ENCODE results near the gene CARM1.
"Not testable (repeated sequence)": the region's sequence is repeated elsewhere in the genome, so short reads cannot be mapped to it uniquely, and the experiment has no call there.

CARM1 gene

DNA sequence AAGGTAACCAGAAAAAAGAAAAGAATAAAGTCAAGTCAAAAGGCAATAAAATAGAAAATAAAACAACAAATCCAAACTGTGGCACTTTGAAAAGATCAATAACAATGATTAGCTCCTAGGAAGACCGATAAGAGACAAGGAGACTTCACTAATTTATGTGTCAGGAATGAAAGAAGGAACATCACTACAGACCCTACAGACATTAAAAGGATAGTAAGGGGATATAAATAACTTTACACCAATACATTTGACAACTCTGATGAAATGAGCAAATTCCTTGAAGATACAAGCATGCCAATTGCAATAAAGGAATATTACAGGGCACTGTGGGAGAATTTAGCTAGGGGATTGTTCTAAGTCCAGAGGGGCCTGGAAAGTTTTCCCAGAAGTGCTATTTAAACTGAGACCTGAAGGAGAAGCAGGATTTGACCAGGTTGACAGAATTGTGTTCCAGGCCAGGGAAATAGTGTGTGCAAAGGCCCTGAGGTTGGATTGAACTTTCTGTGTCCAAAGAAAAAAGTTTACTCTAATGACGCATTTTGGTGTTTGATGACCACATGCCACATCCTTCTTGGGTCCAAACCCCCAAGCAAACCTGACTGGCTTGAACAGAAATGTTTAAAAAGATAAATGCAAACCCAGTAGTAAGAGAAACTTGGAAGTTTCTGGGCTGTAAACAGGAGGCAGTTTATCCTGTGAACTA is 24.7 kb upstream of the CARM1 start:
- DNase-seq (ENCODE audit: low spot score): no peak

DNA sequence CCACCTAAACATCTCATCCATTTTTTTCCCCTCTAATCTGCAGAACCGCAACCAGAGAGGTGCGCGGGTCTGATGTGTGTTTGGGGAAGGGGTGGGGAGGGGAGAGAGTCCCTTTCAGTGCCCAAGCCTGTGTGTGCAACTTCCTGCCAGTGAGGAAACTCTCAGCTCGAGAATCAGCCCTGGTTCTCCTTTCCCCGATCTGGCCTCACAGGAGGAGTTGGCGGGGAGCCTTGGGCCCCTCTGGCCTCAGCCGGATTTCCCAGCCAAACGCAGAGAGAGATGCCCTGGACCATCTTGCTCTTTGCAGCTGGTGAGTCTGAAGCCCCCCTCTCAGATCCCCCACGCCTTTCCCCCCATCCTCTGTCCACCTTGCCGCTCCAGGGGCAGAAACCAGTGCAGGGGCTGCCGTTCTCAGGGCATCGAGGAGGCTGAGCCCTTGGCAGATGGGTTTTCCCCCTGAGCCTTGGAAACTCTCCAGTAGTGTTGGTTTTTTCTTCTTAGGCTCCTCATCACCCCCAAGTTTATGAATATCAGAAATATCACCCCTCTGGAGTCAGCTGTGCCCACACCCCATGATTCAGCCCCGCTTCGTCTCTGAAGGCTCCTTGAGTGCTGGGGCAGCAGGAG is 23.0 kb upstream of the CARM1 start, which contains the start of gene C19orf38:
Gene C19orf38, plus strand, starts transcription at position 186 of the 627 bp plus-strand sequence. Its CDS starts 94 bp downstream, at position 280.
- no peak for DNase-seq (ENCODE audit: low spot score)

DNA sequence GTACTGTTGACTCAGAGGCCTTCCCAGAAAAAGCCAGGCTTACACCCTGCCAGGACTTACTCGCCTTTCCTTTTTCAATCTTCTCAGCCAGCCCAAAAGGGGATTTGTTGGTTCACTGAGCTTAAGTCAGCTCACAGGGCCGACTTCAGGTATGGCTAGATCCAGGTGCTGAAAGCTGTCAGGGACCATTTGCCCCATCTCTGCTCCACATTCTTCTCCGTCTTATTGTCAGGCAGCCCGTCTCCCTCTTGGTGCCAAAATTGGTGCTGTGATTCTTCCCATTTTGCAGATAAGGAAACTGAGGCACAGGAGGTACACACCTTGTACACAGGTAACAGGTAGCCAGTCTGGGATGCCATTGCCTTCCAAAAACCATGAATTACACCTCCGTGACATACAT is 20.7 kb upstream of the CARM1 start:
- no peak for DNase-seq (ENCODE audit: low spot score)

DNA sequence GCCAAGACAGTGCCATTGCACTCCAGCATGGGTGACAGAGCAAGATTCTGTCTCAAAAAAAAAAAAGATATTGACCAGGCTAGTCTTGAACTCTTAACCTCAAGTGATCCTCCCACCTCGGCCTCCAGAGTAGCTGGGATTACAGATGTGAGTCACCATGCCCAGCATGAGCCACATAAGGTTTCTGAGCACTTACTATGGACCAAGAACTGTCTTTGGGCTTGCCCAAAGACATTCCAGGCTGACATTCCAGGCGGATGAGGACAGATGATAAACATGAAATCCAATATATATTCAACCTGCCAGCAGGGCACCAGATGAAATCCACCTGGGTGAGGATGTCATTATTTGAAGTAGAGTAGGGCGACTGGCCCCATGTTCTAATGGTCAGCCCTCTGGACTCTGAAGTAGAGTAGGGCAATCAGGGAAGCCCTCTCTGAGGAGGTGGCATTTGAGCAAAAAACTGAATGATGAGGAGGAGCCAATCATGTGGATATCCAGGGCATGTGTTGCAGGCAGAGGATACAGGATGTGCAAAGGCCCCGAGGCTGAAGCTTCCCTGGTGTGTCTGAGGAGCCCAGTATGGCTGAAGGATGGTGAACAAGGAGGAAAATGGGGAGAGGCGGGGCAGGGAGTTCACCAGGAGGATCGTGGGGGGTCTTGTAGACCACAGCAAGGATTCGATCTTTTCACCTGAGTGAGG is 19.1 kb upstream of the CARM1 start:
- no peak for DNase-seq (ENCODE audit: low spot score)

DNA sequence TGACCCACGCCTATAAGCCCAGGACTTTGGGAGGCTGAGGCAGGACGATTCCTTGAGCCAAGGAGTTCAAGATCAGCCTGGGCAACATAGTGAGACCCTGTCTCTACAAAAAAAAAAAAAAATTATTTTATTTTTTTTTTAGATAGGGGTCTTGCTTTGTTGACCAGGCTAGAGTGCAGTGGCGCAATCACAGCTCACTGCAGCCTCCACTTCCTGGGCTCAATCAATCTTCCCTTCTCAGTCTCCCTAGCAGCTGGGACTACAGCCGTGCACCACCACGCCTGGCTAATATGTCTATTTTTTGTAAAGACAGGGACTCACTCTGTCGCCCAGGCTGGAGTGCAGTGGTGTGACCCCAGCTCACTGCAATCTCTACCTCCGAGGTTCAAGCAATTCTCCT is 18.4 kb upstream of the CARM1 start:
- DNase-seq (ENCODE audit: low spot score): no peak

DNA sequence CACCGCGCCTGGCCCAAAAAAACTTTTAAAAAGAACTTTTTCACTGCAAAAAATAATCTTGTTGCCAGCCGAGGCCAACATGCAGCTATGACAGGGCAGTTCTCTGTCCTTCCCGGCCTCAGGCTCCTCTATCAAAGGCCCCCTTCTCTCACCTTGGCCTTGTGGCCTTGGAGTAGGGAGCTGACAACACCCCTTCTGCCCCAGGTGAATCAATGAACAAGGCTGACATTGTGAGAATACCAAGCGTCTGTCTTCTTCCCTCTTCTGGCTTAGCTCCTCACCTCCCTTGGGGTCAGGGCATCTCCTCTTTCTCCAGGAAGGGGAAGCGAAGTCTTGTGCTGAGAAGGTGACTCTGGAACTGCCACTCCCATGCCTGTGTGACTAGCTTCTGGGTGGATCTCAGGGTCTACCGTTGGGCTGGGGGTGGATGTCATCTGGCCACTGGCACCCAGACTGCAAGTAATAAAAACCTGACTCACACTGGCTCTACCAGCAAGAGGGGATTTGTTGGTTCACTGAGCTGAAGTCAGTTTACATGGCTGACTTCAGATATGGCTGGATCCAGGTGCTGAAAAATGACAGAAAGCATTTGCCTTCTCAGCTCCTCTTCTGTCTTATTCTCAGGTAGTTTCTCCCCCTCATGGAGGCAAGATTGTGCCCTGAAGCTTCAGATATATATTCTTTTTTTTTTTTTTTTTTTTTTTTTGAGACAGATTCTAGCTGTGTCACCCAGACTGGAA is 16.8 kb upstream of the CARM1 start:
- DNase-seq (ENCODE audit: low spot score): no peak

DNA sequence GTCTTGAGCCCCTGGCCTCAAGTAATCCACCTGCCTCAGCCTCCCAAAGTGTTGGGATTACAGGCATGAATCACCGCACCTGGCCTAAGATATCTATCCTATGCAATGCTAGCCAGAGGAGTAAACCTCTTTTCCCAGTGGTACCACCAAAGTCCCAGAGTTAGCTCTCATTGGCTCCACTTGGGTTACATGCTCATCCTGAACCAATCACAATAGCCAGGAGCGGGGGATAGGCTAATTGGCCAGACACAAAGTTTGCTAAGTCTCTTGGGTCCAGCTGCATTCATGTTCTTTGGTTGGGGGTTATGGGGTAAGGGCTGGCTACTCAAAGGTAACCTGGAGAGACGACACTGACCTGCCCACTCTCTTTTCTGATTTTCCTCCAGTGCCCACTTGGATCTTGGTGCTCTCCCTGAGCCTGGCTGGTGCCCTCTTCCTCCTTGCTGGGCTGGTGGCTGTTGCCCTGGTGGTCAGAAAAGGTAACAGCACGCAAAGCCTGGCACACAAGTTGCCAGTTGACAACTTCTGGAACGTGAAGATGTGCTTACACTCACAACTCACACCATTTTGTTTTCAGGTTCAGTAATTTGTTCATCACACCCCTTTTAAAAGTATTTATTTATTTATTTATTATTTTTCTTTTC is 15.4 kb upstream of the CARM1 start:
- no peak for DNase-seq (ENCODE audit: low spot score)

DNA sequence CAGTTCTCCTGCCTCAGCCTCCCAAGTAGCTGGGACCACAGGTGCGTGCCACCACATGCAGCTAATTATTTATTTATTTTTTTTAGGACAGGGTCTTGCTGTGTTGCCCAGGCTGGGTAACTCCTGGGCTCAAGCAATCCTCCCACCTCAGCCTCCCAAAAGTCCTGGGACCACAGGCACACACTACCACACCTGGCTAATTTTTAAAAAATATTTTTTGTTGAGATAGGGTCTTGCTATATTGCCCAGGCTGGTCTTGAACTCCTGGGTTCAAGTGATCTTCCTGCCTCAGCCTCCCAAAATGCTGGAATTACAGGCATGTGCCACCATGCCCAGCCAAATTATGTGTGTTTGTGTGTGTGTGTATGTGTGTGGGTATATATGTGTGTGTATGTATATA is 14.5 kb upstream of the CARM1 start:
- DNase-seq (ENCODE audit: low spot score): not testable (repeated sequence)

DNA sequence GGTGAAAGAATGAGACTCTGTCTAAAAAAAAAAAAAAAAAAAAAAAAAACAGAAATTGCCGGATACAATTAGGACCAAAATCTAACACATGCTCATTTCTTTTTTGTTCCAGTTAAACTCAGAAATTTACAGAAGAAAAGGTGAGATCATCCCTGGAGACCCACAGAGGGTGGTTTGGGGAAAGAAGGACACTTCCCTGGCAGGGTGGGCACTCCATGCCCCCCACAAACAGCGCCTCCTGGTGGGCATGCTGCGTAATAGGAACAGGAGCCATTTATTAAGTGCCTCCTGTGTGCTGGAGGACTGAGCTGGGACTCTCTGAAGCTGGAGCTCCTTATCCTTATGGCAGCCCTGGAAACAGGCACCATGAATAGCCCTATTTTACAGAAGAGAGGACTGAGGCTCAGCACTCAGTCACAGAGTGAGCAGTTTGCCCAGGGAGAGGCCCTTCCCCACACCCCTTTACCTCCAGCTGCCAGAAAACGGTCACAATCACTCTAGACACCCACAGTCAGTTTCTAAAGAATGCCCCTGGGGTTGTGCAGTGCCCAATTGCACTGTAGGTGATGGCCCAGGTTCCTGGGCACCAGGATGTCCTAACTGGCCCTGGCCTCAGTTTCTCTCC is 13.0 kb upstream of the CARM1 start:
- DNase-seq (ENCODE audit: low spot score): peak; percentile 55

DNA sequence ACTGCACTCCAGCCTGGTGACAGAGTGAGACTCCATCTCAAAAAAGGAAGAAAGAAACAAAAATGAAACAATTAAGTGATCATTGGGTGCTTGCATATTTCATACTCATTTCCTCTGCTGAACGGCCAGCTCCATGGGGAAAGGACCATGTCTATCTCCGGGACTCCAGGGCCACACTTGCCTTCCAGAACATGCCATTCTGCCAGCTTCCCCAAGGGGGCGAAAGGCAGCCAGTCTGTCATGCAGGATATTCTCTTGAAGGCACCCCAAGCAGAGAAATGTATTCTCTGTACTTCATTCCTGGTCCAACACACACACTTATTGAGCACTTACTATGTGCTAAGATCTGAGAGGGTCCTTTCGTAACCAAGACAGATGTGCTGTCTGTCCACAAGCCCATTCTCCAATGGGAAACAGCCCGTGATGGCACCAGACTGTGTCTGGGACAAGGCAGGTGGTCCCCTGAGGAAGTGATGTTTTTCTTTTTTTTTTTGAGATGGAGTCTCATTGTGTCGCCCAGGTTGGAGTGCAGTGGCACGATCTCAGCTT is 10.2 kb upstream of the CARM1 start:
- peak; percentile 24 for DNase-seq (ENCODE audit: low spot score)

DNA sequence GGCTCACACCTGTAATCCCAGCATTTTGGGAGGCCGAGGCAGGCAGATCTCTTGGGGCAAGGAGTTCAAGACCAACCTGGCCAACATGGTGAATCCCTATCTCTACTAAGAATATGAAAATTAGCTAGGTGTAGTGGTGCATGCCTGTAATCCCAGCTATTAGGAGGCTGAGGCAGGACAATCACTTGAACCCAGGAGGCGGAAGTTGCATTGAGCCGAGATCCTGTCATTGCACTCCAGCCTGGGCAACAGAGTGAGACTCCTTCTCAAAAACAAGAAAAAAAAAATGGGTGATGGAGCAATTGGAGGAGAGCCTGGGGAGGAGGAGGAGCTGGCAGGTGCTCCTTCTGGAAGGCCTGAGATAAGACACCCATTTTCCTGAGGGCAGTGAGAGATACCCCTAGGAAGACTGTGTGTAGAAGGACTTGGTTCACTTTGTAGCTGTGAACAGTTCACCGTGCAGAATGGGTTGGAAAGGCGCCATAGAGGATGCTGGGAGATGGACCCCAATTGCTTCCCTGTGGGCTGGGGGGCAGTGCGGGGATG is 8.7 kb upstream of the CARM1 start:
- DNase-seq (ENCODE audit: low spot score): no peak

DNA sequence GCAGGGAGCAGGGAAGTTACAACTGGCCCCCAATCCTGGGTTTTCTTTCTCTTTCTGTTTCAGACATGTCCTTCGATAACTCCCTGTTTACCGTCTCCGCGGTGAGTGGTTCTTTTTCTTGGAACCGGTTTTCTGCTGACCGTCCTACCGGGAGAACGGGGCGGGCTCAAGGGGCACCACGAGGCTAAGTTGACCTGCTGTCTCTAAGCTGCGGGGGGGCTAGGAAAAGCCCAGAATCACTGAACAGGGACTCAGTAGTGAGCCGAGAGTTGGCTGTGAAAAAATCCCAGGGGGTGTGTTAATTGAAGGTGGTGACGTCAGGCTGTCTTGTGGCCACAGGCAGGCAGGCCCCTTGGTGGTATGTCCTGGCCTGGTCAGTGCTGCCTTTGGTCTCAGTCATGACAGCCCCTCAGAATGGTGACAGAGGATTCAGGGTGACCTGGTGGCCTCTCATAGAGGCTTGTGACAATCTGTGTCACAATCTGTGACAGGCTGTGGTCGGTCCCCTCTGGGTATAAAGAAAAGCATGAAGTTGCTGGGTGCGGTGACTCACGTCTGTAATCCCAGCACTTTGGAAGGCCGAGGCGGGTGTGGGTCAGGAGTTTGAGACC is 8.1 kb upstream of the CARM1 start:
- no peak for DNase-seq (ENCODE audit: low spot score)

DNA sequence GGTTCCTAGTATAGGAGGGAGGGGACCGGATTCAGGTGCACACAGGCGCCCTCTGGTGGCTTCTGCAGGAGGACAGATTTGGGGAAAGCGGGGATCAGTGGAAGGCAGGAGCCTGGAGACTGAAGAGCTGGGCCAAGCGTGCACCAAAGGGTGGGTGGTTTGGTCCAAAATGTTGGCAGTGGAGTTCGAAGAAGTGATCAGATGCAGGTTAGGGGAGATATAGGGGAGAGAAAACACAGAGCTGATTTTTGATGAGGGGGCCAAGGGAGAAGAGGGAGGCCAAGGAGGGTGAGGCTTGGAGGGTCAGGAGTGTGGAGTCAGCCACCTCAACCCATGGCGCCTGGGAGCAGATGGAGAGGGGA is 6.8 kb upstream of the CARM1 start:
- DNase-seq (ENCODE audit: low spot score): peak; percentile 93

DNA sequence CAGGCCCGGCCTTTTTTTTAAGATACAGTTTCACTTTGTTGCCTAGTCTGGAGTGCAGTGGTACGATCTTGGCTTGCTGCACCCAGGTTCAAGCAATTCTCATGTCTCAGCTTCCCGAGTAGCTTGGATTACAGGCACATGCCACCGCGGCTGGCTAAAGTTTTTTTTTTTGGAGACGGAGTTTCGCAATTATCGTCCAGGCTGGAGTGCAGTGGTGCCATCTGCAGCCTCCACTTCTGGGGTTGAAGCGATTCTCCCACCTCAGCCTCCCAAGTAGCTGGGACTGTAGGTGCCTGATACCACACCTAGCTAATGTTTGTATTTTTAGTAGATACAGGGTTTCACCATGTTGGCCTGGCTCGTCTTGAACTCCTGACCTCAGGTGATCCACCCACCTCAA is 4.9 kb upstream of the CARM1 start:
- no peak for DNase-seq (ENCODE audit: low spot score)

DNA sequence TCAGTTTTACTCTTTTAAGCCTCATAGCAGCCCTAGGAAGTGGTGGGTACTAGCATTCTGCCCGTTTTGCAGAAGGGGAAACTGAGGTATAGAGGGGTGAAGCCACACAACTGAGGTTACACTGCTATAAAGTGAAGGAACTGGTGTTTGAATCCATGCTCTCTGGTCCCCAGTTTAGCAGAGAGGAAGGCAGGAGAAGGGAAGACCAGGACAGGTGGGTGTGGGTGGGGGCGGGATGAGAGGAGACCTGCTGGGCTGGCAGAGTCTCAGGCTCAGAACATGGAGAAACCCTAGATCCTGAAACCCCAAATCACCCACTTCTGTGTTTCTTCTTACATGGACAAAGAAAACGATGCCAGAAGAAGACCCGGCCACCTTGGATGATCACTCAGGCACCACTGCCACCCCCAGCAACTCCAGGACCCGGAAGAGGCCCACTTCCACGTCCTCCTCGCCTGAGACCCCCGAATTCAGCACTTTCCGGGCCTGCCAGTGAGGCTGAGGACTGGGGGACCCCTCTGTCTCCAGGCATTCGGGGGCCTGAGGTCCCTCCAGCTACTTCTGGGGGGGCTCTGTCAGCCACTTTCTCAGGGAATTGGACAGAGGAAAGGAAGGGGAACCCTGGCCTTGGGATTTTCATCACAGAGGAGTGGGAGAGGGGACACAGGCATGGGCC is 2.3 kb upstream of the CARM1 start:
- DNase-seq (ENCODE audit: low spot score): no peak

DNA sequence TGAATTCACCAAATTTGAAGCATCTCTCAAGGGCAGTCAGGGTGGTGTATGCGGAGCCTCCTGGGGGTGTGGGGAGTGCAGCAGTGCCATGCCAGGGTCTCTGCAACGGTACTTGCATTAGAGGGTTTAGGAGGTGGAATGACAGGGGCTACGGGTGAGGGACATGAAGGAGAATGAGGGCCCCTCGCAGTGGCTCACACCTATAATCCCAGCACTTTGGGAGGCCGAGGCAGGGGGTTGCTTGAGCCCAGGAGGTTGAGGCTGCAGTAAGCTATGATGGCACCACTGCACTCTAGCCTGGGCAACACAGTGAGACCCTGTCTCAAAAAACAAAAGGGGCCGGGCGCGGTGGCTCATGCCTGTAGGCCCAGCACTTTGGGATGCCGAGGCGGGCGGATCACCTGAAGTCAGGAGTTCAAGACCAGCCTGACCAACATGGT is 1.5 kb upstream of the CARM1 start:
- DNase-seq (ENCODE audit: low spot score): not testable (repeated sequence)

DNA sequence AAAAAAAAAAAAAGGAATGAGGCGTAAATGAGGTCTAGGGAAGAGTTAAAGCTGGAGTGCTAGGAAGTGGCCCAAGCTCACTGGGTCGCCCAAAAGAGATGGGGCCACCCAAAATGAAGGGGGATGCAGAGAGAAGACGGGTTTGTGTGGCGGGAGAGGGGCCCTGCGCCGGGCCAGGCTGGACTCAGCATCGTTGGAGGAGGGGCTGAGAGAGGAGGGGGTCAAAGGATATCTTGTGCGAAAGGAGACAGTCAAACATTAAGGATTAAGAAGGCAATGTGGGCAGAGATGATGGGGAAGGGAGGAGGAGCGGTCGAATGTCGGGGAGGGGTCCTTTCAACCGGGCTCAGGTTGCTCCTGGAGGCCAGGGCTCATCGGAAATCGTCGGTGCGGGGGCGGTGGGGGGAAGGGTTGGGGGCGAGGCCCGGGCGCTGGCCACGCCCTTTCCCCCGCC is 825 bp upstream of the CARM1 start:
- DNase-seq (ENCODE audit: low spot score): no peak

DNA sequence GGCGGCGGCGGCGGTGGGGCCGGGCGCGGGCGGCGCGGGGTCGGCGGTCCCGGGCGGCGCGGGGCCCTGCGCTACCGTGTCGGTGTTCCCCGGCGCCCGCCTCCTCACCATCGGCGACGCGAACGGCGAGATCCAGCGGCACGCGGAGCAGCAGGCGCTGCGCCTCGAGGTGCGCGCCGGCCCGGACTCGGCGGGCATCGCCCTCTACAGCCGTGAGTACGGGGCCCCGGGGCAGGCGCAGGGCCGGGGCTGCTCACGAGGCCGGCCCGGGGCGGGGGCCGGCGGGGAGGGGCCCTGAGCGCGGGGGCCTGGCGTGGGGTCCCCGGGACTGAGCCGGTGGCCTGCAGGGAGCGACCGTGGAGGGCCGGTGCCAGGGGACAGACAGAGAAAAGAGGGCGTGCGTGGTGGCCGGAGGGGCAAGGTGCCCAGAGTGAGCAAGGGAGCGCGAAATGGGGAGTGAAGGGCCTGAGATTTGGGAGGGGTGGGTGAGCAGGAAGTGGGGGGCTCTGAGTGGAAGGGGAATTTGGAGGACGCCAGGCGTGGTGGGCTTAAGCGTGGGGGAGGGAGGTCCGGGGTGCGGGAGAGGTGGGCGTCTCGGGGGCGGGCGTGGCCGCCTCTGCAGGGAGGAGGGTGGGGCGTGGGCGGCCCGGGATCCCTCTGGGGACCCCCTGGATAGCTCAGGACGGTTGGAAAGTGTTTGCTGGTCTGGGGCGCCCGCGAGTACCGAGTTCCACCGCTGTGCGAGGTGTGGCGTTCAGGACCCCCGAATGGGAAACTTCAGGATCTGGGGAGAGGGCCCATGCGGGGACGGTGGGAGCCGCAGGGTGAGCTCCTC is 575 bp downstream of the CARM1 start:
- DNase-seq (ENCODE audit: low spot score): peak; percentile 60

DNA sequence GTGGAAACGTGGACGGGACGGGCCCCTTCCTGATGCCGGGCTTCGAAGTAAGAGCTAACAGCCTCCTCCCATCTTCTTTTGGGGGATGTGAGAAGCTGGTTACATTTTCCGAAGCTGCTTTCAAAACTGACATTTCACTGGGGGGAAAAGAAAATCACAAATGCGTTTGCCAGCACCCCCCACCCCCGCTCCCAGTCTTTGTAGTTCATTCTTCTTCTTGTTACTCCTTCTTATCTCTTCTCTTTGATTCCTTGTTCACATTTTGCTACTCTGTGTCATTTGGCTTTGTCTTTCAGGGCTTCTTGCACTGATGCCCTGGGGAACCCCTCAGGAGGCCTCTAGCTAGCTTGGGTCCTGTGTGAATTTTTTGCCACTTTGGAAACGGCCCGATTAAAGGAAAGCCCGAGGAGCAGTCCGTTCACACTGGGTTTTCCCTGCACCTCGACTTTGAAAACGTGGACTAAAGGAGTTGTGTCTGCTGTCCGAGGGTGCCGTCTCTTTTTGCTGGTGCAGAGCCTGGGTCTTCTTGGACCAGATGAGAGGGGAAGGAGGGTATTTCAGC is 1.3 kb downstream of the CARM1 start:
- no peak for DNase-seq (ENCODE audit: low spot score)
